IPS-NIHi11 (cell line): ENCODE data around the gene RNF151.

ENCODE experiments used
- DNase-seq: peaks from one replicate; pipeline ENCODE4 v3.0.0; 2012; ENCODE audit warnings: mixed read lengths, low spot score

The RNF151 gene

DNA sequence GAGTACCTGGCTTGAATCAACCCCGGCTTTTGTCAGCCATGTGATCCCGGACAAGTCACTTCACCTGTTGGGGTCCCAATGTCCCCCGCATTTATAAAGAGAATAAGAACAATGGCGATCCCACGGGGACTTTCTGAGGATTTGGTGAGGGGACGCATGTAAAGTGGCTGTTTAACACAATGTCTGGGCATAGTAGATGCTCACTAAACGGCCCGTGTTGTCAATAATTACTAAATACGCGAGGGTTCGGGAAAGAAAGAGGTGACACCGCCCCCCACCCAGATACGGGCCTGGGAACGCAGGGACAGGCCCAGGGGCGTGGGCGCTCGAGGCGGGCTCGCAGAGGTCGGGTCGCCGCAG lies 24.9 kb downstream of the RNF151 start:
- no peak for DNase-seq

DNA sequence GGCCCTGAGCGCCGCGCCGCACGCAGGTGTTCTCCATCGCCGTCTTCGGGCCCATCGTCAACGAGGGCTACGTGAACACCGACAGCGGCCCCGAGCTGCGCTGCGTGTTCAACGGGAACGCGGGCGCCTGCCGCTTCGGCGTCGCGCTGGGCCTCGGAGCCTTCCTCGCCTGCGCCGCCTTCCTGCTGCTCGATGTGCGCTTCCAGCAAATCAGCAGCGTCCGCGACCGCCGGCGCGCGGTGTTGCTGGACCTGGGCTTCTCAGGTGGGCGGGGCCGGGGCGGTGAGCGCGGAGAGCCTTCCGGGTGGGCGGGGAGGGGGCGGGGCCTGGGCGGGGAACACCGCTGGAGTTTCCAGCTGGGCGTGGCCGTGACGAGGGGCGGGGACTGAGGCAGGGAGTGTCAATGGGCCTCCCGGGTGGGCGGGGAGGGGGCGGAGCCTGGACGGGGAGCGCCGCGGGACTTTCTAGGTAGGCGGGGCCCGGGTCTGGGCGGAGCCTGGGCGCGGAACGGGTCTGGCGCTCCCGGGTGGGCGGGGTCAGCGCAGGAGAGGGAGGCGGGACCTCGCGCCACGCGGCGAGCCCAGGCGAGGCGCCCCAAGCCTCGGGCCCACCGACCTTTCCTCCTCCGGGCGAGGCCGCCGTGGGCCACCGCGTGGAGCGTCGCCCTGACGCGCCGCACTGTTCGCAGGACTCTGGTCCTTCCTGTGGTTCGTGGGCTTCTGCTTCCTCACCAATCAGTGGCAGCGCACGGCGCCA lies 25.5 kb downstream of the RNF151 start:
- DNase-seq, result peak; percentile 98

DNA sequence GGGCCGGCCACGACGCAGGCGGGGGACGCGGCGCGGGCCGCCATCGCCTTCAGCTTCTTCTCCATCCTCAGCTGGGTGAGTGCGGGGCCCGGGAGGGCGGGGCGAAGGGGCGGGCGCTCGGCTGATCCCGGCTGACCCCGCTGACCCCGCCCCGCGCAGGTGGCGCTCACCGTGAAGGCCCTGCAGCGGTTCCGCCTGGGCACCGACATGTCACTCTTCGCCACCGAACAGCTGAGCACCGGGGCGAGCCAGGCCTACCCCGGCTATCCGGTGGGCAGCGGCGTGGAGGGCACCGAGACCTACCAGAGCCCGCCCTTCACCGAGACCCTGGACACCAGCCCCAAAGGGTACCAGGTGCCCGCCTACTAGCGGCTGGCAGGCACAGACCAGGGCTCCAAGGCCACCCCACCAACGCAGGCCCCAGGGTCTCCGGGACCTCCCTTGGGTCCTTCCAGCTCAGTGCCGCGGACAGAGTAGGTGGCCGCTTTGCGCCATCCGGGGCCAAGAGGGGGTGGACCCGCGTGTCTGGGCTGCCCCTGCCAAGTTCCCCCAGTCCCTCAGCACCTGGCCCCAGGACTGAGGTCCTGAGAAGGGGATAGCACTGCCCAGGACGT lies 26.2 kb downstream of the RNF151 start:
- DNase-seq, result peak; percentile 85

DNA sequence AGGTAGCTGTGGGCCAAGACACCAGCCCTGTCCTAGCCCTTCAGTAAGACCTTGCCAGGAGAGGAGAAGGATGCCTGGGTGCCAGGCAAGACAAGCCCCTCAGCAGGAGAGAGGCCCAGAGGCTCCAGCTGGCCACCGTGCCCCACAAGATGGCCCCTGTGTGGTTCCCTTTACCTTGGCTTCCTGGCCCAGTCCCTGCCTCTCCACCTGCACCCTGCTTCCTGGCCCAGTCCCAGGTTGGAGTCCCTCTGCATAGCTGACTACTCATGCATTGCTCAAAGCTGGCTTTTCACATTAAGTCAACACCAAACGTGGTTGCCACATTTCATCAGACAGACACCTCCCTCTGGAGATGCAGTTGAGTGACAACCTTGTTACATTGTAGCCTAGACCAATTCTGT lies 27.1 kb downstream of the RNF151 start:
- no peak for DNase-seq

DNA sequence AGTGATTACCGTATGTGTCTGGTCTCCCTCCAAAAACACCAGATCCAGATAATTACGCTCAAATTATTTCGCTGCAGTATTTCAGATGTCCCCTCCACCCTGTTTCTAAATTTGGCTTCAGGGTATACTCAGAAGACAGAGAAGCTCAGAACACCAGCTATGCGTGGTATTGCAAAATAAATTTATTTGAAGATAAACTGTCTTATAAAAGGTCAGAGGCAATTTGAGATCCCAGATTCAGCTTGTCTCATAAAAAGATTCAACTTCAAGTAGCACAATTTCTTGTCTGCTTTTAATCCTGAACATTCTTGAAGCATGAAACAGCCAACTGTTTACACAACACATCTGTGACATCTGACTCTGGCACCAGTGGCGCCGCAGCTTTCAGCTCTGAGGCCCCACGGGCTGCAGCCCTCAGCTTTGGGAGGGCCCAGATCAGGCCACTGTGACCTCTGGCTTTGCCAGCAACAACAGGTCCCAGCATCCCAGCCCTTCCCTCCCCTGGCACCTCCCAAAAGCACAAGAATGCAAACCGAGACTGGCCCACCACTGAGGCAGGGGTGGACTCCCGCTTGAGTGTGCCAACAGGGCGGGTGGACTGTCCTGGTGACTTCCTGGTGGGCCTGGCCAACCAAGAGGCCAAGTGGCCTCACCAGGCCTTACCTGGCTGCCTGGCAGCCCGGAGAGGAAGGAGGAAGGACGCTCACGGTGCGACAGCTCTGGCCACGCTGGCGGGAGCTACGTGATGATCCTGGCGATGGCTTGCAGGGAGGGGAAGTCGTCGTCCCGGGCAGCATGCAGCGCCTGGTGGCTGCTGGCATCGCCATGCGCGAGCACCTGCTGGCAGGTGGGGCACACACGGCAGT lies 31.1 kb downstream of the RNF151 start:
- DNase-seq, result no peak

DNA sequence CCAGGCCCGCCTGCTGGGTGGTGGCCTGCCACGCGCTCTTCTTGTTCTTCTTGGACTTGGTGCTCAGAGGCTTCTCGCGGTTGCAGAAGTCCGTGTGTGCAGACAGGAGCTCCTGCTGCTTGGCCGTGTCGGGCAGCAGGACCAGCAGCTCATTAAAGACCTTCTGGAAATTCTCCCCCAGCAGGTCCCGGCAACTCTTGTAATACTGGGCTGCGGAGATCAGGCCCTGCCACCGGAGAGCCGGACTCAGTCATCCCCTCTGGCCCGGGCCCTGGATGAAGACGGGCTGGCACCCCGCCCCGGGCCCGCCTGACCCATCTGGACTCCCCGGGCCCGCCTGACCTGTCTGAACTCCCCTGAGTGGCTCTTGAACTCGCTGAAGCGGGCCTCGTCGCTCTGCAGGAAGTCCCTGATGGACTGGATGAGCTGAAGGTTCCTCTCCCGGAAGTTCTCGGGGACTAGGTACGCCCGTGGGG lies 31.7 kb downstream of the RNF151 start:
- no peak for DNase-seq

DNA sequence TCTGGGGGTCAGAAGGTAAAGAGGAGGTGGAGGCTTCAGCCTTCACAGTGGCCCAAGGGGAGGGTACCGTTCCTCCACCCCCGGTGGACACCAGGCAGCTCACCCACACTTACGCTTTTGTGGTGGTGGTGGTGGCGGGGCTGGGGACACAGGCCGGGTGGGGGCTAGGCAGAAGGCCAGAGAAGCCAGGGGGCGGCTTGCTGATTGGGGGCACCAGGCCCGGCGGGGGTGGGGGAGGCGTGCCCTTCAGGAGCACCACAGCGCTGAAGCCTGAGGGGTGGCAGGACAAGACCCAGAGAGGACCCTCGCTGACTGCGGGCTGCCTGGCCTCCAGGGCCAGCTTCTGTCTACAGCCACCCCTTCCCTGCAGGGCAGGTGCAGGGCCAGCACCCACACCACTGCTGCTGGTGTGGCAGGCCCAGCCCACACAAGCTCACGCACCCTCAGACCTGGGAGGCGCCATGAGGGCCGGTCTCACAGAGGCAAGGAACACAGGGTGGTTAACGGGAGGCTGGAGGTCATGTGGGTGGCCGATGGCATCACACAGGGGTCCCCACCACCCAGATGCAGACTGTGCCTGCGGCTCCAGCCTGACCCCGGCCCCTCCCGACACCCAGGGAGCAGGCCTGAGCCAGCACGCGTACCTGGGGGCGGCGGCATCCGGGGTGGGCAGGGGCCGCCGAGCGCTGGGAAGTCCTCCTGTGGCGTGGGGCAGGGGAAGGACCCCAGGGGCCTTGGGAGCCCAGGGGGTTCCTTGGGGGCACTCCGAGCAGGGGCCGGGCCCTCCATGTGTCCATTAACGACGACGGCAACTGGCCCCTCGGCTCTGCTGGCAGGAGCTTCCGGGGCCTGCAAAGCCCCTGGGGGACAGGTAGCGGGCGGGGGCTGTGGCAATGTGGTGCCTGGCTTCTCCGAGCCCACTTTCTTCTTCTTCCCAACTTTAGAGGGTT lies 32.5 kb downstream of the RNF151 start:
- DNase-seq, result no peak

DNA sequence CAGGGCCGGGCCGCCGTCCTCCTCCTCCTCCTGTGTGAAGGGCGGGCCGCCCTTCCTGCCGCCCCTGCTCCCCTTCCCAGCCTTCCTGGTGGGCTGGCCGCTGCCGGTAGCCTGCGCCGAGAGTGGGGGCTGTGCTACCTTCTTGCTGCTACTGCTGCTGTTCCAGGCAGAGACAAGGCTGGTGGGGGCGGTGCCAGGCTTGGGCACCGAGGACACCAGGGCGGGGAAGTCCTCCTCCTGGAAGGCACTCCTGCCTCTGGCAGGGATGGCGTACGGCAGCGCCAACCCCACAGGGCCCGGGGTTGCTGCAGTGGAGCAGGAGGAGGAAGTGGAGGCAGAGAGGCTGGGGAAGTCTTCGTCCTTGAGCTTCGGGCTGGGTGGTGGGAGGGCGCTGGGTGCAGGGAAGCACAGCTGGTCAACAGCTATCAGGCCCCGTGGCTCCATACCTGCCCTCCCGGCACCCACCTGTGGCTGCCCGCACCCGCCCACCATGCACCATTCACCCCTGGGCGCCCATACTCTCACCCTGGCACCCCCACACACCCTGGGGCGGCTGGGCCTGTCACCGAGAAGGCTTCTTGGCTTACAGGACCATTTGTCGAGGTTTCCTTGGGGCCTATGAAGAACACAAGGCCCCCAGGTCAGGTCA lies 33.3 kb downstream of the RNF151 start:
- no peak for DNase-seq

DNA sequence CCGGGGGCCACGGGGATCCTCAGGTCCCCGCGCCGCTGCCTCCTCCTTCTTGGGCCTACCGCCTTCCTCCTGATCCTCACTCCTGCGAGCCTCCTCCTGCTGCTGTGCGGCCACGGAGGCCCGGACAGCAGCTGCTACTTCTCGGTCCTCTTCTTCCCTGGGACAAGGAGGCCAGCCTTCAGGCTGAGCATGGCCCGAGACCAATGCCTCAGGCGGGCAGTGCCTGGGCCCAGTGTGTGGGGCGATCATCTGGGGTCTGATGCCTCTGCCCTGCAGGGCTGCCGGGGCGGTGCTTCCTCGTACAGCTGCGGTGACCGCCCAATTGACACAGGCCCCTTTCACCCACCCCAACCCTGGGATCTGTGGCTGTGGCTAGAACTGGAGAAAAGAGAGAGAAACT lies 34.4 kb downstream of the RNF151 start:
- no peak for DNase-seq

DNA sequence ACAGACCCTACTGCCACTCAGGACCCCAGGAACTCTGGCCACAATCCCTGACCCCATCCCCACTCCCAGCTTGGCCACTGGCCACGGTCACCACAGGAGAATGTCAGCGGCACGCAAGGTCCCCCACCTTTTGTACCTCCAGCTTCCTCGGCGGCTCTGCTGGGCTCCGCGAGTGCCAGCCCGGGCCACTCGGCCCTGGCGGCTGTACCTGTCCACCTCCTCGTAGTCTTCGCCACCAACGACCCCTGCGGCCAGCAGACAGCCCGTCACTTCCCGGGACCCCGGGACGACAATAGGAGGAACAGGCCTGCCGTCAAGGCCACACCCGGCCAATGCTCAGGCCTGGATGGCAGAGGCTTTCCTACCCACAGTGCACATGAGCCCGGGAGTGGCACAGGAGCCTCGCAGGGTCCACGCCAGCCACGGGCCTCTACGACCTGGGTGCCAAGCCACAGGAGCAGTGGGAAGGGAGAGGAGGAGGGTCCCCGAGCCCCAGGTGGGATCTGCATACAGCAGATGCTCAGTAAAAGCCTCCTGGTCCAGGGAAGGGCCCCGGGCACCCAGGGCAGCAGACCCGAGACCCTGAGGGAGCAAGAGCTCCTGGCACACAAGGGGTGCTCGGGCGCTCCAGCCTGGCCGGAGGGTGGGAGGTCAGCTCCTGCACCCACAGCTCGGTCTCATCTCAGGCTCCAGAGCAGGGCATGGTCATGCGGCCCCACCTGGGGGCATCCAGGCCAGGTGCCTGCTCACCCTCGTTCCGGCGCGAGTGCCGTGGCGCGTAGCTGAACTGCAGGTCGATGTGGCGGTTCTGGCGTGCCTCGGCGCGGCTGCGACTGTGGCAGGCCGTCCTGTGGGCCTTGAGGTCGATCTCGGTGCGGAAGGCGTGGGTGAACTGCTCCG lies 35.0 kb downstream of the RNF151 start:
- DNase-seq, result no peak

DNA sequence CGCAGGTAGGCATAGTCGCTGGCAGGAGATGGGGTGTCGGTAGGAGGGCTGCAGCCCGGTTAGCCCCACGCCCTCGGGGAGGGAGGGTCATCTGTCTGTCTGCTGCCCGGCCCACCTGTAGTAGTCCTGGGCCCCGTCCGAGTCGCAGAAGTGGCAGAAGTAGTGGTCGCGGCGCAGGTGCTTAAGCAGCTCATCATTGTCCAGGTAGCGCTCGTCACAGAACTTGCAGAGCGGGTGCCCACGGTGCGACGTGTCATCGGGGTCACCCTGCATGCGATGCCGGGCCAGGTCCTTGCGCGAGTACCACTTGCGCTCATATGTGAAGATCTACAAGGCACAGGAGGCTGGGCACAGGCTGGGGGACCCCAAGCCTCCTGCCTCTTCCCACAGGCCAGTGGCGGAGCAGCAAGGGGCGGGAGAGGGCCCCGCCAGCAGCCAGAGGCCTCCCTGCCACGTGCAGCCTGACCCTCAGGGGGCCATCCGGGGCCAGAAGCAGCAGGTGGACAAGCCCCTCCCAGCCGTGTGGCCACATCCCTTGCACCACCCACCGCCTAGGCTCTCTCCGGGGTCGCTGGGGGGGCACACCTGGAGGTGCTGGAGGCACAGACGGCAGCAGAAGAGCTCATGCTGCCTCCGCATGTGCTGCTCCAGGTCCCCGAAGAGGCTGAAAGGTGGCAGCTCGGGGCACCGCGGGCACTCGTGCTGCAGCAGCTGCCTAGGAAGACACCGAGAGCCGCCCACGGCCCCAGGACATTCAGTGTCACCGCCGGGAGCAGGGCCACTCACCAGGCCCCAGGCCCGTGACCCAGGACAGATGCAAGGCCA lies 36.0 kb downstream of the RNF151 start:
- no peak for DNase-seq

DNA sequence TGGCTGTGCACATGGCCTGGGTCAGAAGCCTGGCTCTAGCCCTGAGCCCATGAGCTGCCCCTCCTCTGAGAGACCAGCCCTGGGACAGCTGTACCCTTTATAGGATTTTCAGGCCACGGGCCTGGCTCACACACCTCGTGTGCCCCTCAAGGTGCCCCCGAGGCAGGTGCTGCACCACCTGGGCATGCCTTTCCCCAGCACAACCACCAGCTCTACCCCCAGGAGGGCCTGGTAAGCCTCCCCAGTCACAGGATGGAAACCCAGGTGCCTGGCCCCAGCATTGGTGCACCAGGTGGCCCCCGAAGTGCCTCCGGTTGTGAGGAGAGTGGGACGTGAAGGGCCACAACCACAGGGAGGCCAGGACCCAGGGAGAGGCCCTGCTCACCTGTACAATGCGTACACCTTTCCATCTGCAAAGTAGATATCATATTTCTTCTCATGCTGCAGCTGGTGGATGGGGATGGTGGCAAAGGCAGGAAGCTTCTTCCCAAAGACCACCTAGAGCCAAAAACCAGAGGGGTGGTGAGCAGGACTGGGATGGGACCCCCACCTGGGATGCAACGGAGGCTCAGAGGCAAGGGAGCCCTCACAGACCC lies 36.7 kb downstream of the RNF151 start:
- no peak for DNase-seq

DNA sequence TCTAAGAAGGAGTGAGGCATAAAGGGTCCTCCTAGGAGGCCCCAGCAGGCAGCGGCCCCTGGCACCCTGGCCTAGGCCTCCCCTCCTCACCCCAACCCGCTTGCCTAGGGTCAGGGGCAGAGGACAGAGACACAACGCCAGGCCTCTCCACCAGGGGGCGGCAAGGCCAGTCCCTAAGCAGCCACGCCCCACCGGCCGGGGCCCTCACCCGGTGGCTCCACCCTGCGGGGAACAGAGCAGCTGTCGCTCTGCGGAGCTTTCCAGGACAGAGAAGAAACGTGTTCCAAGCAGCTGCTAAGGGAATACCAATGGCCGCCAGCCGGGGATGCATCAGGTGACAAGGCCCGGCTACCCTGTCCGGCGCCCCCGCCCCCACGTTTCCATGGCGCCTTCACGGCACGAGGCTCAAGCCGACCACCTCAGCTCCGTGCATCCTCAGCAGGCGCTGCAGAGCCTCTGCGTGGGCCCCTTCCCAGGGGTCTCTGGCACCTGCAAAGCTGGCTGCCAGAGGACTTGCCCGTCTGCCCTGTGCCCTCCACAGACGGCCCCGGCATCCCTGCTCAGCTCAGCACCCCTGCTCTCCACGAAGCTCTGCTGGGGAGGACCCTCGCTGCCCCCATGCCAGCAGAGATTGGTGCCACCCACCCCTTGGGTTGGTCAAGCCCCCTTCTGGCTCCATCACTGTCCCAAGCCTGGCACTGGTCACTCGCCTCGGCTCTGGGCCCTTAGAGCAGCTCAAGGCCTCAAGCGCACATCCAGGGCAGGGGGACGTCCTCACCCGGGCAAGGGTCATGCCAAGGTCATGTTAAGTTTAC lies 37.4 kb downstream of the RNF151 start:
- DNase-seq, result peak; percentile 99

DNA sequence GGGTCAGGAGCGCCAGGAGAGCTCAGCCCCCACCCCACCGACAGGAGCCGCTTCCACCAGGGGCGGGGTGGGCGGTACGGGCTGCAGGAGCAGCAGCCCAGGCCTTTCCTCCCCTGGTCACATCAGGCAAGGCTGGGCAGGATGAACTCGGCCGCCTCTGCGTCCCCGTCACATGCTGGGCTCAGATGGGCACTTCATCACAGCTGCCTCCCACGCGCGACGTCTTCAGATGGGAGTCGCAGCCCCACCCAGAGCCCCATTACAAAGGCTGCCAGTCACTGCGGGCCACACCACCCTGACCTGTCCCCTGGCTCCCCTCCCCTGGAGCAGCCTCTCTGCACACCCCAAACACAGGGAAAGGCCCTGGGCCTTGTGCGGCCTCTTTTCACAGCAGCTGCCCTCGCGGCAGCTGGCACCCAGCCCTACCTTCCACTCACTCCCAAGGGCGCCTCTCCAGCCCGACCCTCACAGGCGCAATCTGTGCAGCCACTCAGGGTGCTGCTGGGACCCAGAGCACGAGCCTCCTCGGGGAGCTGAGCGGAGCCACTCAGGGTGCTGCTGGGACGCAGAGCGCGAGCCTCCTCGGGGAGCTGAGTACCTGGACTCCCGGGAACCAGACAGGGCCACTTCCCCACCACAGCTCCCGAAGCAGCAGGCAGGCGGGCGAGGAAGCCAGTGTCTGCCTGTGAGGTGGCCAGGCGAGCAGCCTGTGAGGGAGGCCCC lies 38.3 kb downstream of the RNF151 start:
- DNase-seq, result no peak

DNA sequence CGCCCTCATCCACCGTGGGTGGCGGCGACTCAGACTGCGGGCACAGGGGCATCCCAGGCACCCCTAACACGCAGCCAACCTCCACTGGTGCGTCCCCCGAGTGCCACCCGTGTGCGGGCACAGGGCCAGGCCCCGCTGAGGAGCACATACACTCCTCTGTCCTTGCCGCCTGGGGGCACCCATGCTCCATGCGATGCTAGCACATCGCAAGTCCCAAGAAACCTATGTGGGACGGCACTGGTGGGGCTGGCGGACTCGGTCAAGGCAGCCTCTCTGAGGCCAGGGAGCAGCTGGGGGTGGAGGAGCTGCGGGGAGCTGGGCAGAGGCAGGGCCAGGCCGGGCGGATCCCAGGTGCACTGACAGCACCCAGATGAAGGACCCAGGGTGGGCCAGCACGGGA lies 39.0 kb downstream of the RNF151 start:
- no peak for DNase-seq

DNA sequence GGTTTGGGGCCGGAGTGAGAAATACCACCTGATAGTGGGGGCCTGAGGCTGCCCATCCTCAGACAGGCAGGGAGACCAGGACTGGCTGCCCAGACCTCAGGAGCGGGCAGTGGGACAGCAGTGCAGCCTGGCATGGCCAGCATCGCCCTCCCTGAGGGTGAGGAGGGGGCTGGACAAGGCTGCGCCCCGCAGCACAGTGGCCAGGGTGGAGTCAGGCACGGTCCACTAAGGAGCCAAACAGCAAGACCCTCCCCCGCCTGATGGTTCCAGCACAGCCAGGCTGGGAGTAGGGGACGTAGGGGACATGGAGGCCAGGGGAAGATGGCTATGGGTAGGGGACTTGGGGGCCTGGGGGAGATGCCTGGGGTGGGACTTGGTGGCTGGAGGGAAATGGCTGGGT lies 39.7 kb downstream of the RNF151 start:
- DNase-seq, result no peak

DNA sequence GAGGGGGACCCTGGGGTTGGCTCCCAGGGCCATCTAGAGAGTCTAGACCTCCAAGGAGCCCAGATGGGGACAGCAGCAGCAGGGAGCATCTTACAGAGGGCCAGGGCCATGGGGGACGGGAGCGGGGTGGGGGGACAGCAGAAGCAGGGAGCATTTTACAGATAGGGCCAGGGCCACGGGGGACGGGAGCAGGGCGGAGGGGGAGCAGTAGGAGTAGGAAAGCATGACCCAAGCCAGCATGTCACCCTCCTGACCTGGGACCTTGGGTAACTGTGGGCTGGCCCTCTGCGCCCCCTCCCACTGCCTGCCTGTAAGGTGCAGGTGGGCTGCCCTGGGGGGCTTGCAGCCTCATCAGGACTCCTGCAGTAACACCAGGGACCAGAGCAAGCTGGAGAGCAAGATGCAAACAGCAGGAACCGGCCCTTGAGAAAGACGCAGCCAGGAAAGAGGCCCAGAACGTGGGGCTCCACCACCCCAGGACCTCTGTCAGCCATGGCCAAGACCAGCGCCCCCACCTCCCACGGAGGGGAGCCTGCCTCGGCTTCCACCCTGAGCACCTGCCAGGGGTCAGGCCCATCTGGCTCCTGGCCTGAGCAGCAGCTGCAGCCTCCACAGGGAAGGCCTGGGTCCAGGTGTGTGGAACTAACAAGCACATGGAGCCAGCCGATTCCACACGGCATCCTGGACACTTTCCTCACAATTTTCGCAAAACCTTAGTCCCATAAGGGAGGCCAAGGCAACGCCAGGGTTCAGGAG lies 40.6 kb downstream of the RNF151 start:
- DNase-seq, result no peak
